Kidney (tissue), 14 donors: ENCODE results near the gene LTBP2. TPM values are rescaled to one million over a fixed set of nuclear protein-coding genes. Genes with fewer than 3 reads are reported as not detected.

Source experiments
- DNase-seq, 5 donors: peaks; one replicate each; pipeline ENCODE4 v3.0.0-alpha.2; 2013 to 2020
- FAIRE-seq: peaks from 2 replicates; lab custom pipeline; 2012; peaks lifted over from hg19 to GRCh38; lab: Jason Lieb, UNC
- H3K27ac ChIP-seq, 2 donors: one replicate each; pipeline ENCODE4 v1.7.0; 2013; ENCODE audit warnings: low read depth in 2 of 2, low read length in 2 of 2, inconsistent platforms in 1 of 2
- H3K27me3 ChIP-seq: one replicate; pipeline ENCODE4 v1.7.1; 2013; ENCODE audit warnings: low read length, inconsistent platforms; ENCODE audit not compliant: control insufficient read depth, insufficient read depth
- H3K36me3 ChIP-seq, 3 donors: one replicate each; pipeline versions ENCODE4 v1.7.0 to v1.7.1; 2013; ENCODE audit warnings: low read length in 3 of 3, control low read depth in 1 of 3, inconsistent platforms in 1 of 3; ENCODE audit not compliant: insufficient read depth in 3 of 3, control insufficient read depth in 2 of 3
- H3K4me1 ChIP-seq, 3 donors: one replicate each; pipeline versions ENCODE4 v1.7.0 to v1.7.1; 2013; ENCODE audit warnings: low read length in 3 of 3, inconsistent platforms in 1 of 3, low read depth in 1 of 3; ENCODE audit not compliant: control insufficient read depth in 2 of 3, insufficient read depth in 2 of 3
- H3K4me3 ChIP-seq, 3 donors: one replicate each; pipeline versions ENCODE4 v1.7.0 to v1.8.1; 2013; ENCODE audit warnings: low read length in 3 of 3, control low read depth in 1 of 3, inconsistent platforms in 1 of 3
- H3K9ac ChIP-seq, 3 donors: one replicate each; pipeline versions ENCODE4 v1.7.0 to v1.7.1; 2013; ENCODE audit warnings: low read length in 3 of 3, control low read depth in 1 of 3, inconsistent platforms in 1 of 3
- H3K9me3 ChIP-seq, 3 donors: one replicate each; pipeline versions ENCODE4 v1.7.0 to v1.7.1; 2013; ENCODE audit warnings: low read length in 3 of 3, control low read depth in 1 of 3, inconsistent platforms in 1 of 3; ENCODE audit not compliant: control insufficient read depth in 2 of 3, insufficient read depth in 1 of 3
- CTCF ChIP-seq: IDR thresholded peaks from 3 replicates; pipeline ENCODE4 v1.5.1; 2012; ENCODE audit warnings: mild to moderate bottlenecking, moderate library complexity, borderline replicate concordance; ENCODE audit not compliant: insufficient read depth; ENCODE audit errors: extremely low read depth
- intact Hi-C: fragments of 100-400 bp; cut with DNase I; formaldehyde crosslinking; loops from one replicate; pipeline ENCODE4 v1.11.1; 2022
- polyA plus RNA-seq: library from polyadenylated mRNA; stranded (reverse); fragments of 350-450 nt; fragmentation: Illumina TruSeq; extraction: RNeasy Lipid Tissue Mini Kit (QIAGEN cat#74804); gene quantifications from one replicate; pipeline ENCODE4 v1.2.3, GENCODE V29; 2014; ENCODE audit warnings: low read depth, low replicate concordance; ENCODE audit not compliant: insufficient read depth
- total RNA-seq: library from RNA; stranded (reverse); fragmentation: NEBNext Ultra II Directional; extraction: Animal tissue kit (Norgen Biotek cat#: 25700); gene quantifications from one replicate; pipeline ENCODE4 v1.2.1, GENCODE V29; 2021
- donor health status: control.
- donor health status: control.
- donor health status: control.
- donor health status: control.
- donor health status: control.
- donor health status: DM: yes; HTN: yes; CAD: no.
- donor health status: Normal renal cell carcinoma (clear cell type).

LTBP2 gene
- total and polyA plus RNA-seq, 2 donors from 2014 or later, result 2.9 to 10.4 TPM

GRCh38 chr14:74650927-74651686 lies 39.1 kb upstream of the LTBP2 start:
- peaks cover 0 to 25% (median 19%) of the 10 kb centered on the region in 3 donors for H3K4me1 ChIP-seq
- no peaks in the 10 kb centered on the region for H3K9me3 ChIP-seq
- FAIRE-seq, result no peak
- no peak overlapping the region for H3K27ac ChIP-seq
- H3K36me3 ChIP-seq, result no peaks in the 10 kb centered on the region
- TF ChIP-seq CTCF, result no peak
- no peak overlapping the region for H3K9ac ChIP-seq
- intact Hi-C loops, result no loop called here
- DNase-seq, result no peak
- H3K4me3 ChIP-seq, result no peak overlapping the region
- no peaks in the 10 kb centered on the region for H3K27me3 ChIP-seq

- intact Hi-C loops, result no loop called here
- Histone ChIP-seq H3K9me3 (no peaks in the 10 kb centered on the region), H3K36me3 (no peaks in the 10 kb centered on the region), H3K27me3 (no peaks in the 10 kb centered on the region), H3K4me1 (peaks cover 0 to 22% (median 19%) of the 10 kb centered on the region in 3 donors), H3K4me3 (no peak overlapping the region), H3K9ac (no peak overlapping the region), H3K27ac (no peak overlapping the region)
- no peak for DNase-seq
- TF ChIP-seq CTCF, result no peak
- no peak for FAIRE-seq
These were observed 37.6 kb upstream of the LTBP2 start for GRCh38 chr14:74649673-74650072.

GRCh38 chr14:74649167-74649566 lies 37.1 kb upstream of the LTBP2 start:
- Histone ChIP-seq H3K27ac (no peak overlapping the region), H3K9ac (no peak overlapping the region), H3K9me3 (no peaks in the 10 kb centered on the region), H3K36me3 (no peaks in the 10 kb centered on the region), H3K4me1 (peaks cover 0 to 22% (median 19%) of the 10 kb centered on the region in 3 donors), H3K4me3 (no peak overlapping the region), H3K27me3 (no peaks in the 10 kb centered on the region)
- DNase-seq, result no peak
- intact Hi-C loops, result no loop called here
- TF ChIP-seq CTCF, result no peak
- FAIRE-seq, result no peak
